Endothelial cell (in vitro differentiated cells): ENCODE measurements around the gene PDE4D. TPM values are rescaled to one million over a fixed set of nuclear protein-coding genes. Genes with fewer than 3 reads are reported as not detected.

Source experiments
- DNase-seq: peaks from one replicate; pipeline ENCODE4 v3.0.0; 2021; ENCODE audit warnings: low spot score
- H3K27ac Mint-ChIP-seq: one replicate; pipeline ENCODE4 v1.8.0; 2021; ENCODE audit warnings: mixed read lengths, inconsistent platforms; ENCODE audit not compliant: unreplicated experiment
- H3K27me3 Mint-ChIP-seq: one replicate; pipeline ENCODE4 v1.8.0; 2021; ENCODE audit warnings: mild to moderate bottlenecking, moderate library complexity, mixed read lengths, inconsistent platforms; ENCODE audit not compliant: unreplicated experiment
- H3K36me3 Mint-ChIP-seq: one replicate; pipeline ENCODE4 v1.8.0; 2021; ENCODE audit warnings: mild to moderate bottlenecking, low read depth, mixed read lengths, inconsistent platforms; ENCODE audit not compliant: unreplicated experiment
- H3K4me1 Mint-ChIP-seq: one replicate; pipeline ENCODE4 v1.8.0; 2021; ENCODE audit warnings: mild to moderate bottlenecking, mixed read lengths, inconsistent platforms; ENCODE audit not compliant: unreplicated experiment
- H3K4me3 Mint-ChIP-seq: one replicate; pipeline ENCODE4 v1.8.0; 2021; ENCODE audit warnings: mild to moderate bottlenecking, mixed read lengths, inconsistent platforms; ENCODE audit not compliant: unreplicated experiment
- H3K9me3 Mint-ChIP-seq: one replicate; pipeline ENCODE4 v1.8.0; 2021; ENCODE audit warnings: mixed read lengths, inconsistent platforms; ENCODE audit not compliant: unreplicated experiment
- CTCF ChIP-seq: fragments of 200-600 bp; sonication (generic); IDR thresholded peaks from one replicate; pipeline ENCODE4 v1.5.0; 2021; ENCODE audit warnings: antibody characterized with exemption; ENCODE audit not compliant: unreplicated experiment
- total RNA-seq: library from RNA; stranded (reverse); fragmentation: NEBNext Ultra II Directional; extraction: Animal tissue kit (Norgen Biotek cat#: 25700); gene quantifications from one replicate; pipeline ENCODE4 v1.2.1, GENCODE V29; 2021; ENCODE audit not compliant: unreplicated experiment

Gene PDE4D
- total RNA-seq, 1 donor from 2014 or later = 9.4 TPM

GRCh38 chr5:59769832-59770231 lies 123.7 kb downstream of the PDE4D start:
- DNase-seq = no peak
- H3K9me3 Mint-ChIP-seq = no peaks in the 10 kb centered on the region
- peaks cover 2% of the 10 kb centered on the region for H3K27me3 Mint-ChIP-seq
- H3K36me3 Mint-ChIP-seq = no peaks in the 10 kb centered on the region
- TF ChIP-seq CTCF = no peak
- H3K4me1 Mint-ChIP-seq = peaks cover 32% of the 10 kb centered on the region
- no peak overlapping the region for H3K4me3 Mint-ChIP-seq
- H3K27ac Mint-ChIP-seq = no peak overlapping the region

DNA sequence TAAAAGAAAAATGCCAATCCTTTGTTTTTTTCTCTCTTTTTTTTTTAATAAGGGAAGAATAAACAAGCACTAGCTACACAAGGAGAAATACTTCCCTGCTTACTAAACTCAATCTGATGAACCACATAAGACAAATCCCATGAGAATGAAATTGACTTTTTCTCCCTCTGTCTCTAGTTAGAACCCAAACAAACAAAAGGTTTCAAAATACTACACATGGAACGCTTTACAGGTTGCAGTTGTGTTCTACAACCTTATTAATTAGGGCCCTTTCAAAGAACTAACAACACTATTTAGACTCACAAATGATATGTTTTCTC lies 124.5 kb downstream of the PDE4D start:
- no peak overlapping the region for H3K27ac Mint-ChIP-seq

GRCh38 chr5:59768152-59769040 lies 125.1 kb downstream of the PDE4D start:
- peaks cover 39% of the 10 kb centered on the region for H3K4me1 Mint-ChIP-seq
- H3K27me3 Mint-ChIP-seq = peaks cover 2% of the 10 kb centered on the region
- no peak overlapping the region for H3K27ac Mint-ChIP-seq

More for the DNA sequence above, 124.5 kb downstream of the PDE4D start:
- no peak for DNase-seq
- no peak for TF ChIP-seq CTCF
- Mint-ChIP-seq H3K4me1 (peaks cover 33% of the 10 kb centered on the region), H3K27me3 (peaks cover 2% of the 10 kb centered on the region), H3K4me3 (peak overlapping the region; percentile 66), H3K36me3 (no peaks in the 10 kb centered on the region), H3K9me3 (no peaks in the 10 kb centered on the region)

DNA sequence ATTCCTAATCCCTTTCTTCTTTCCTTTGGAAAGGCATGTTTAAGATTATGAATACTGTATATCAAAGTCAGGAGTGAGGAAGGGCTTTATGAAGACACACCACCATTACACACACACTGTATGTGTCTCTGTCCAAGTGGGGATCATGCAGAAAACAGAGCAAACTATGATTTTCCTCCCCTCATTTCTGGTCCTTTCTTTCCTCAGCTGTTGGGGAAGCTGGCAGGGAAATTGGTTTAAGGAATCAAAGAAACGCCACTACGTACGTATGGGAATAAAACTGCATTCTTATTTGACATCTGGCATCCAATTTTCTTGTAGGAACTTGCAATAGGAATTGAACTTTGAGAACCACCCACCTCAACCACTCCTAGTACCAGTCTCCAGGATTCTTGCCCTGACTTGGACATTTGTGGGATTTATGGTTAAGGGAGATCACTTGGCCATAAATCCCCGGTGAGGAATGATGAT lies 125.8 kb downstream of the PDE4D start:
- no peak for DNase-seq
- no peak overlapping the region for H3K27ac Mint-ChIP-seq
- peaks cover 38% of the 10 kb centered on the region for H3K4me1 Mint-ChIP-seq
- no peaks in the 10 kb centered on the region for H3K36me3 Mint-ChIP-seq
- H3K27me3 Mint-ChIP-seq = peaks cover 2% of the 10 kb centered on the region
- no peaks in the 10 kb centered on the region for H3K9me3 Mint-ChIP-seq
- peak overlapping the region; percentile 89 for H3K4me3 Mint-ChIP-seq
- no peak for TF ChIP-seq CTCF

More at GRCh38 chr5:59768152-59769040, 125.1 kb downstream of the PDE4D start:
- Mint-ChIP-seq H3K36me3 (no peaks in the 10 kb centered on the region), H3K4me3 (peak overlapping the region; percentile 89), H3K9me3 (no peaks in the 10 kb centered on the region)
- DNase-seq = peak; percentile 30
- no peak for TF ChIP-seq CTCF

DNA sequence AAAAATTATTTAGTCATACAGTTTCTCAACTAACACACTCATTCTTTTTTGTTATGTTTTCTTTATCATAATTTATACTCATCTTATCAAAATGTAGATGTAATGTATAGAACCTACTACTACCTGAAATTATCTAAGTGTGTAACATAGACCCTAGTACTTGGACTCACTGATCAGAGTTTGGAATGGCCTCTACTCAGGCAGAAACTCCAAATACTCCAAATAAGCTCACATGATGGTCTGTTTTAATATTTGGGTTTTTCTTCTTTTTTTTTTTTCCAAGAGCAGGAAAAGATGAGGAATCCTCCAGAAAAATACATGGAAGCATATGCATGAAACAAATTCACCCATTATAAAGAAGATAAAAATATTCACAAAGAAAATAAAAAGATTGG lies 126.3 kb downstream of the PDE4D start:
- H3K9me3 Mint-ChIP-seq = no peaks in the 10 kb centered on the region
- peaks cover 2% of the 10 kb centered on the region for H3K27me3 Mint-ChIP-seq
- DNase-seq = no peak
- no peaks in the 10 kb centered on the region for H3K36me3 Mint-ChIP-seq
- H3K4me1 Mint-ChIP-seq = peaks cover 36% of the 10 kb centered on the region
- no peak for TF ChIP-seq CTCF
- H3K27ac Mint-ChIP-seq = no peak overlapping the region
- no peak overlapping the region for H3K4me3 Mint-ChIP-seq
